ENCODE results near the gene PDK1. TPM values are rescaled to one million over a fixed set of nuclear protein-coding genes. Genes with fewer than 3 reads are reported as not detected.
"Not testable (repeated sequence)": the region's sequence is repeated elsewhere in the genome, so short reads cannot be mapped to it uniquely, and the experiment has no call there.

The PDK1 gene
- 10 to 100 TPM; 17.9 to 28.3 TPM for total RNA-seq
- long read RNA-seq, donor 1, partial matches to known transcripts = 1 of 3 reads
- long read RNA-seq, donor 1, other reads (novel, unspliced or antisense) = 2 of 3 reads
- long read RNA-seq, donor 2, partial matches to known transcripts = 1 of 6 reads
- long read RNA-seq, donor 2, other reads (novel, unspliced or antisense) = 5 of 6 reads

GRCh38 chr2:172555522-172556283 is at the start of gene PDK1:
TSS of gene PDK1 (plus strand) at chr2:172556090. CDS start at chr2:172556151, 61 bp downstream.
- intact Hi-C loops (cut with DNase I) = no loop called here

GRCh38 chr2:172507199-172507598 is 48.7 kb upstream of the PDK1 start:
- intact Hi-C loops (cut with DNase I) = no loop called here
- no peak for DNase-seq (ENCODE audit: low spot score)

More at GRCh38 chr2:172555522-172556283, at the start of gene PDK1:
- DNase-seq (ENCODE audit: low spot score) = peak; percentile 97

GRCh38 chr2:172510088-172510487 is 45.8 kb upstream of the PDK1 start:
- intact Hi-C loops (cut with DNase I) = no loop called here
- DNase-seq (ENCODE audit: low spot score) = no peak

- DNase-seq (ENCODE audit: low spot score) = no peak
- intact Hi-C loops (cut with DNase I) = no loop called here
These were observed 45.3 kb upstream of the PDK1 start for GRCh38 chr2:172510548-172510947.

- intact Hi-C loops (cut with DNase I) = no loop called here
These were observed 42.9 kb upstream of the PDK1 start for GRCh38 chr2:172512810-172513523.

GRCh38 chr2:172513524-172513900 is 42.4 kb upstream of the PDK1 start:
- intact Hi-C loops (cut with DNase I) = no loop called here
- no peak for DNase-seq (ENCODE audit: low spot score)

More at GRCh38 chr2:172512810-172513523, 42.9 kb upstream of the PDK1 start:
- DNase-seq (ENCODE audit: low spot score) = no peak

GRCh38 chr2:172513935-172514586 is 41.8 kb upstream of the PDK1 start:
- no peak for DNase-seq (ENCODE audit: low spot score)
- intact Hi-C loops (cut with DNase I) = no loop called here

GRCh38 chr2:172516299-172516698 is 39.6 kb upstream of the PDK1 start:
- intact Hi-C loops (cut with DNase I) = no loop called here
- no peak for DNase-seq (ENCODE audit: low spot score)

- DNase-seq (ENCODE audit: low spot score) = no peak
- intact Hi-C loops (cut with DNase I) = no loop called here
These were observed 36.9 kb upstream of the PDK1 start for GRCh38 chr2:172518995-172519394.

GRCh38 chr2:172525601-172526000 is 30.3 kb upstream of the PDK1 start:
- intact Hi-C loops (cut with DNase I) = no loop called here
- no peak for DNase-seq (ENCODE audit: low spot score)

- intact Hi-C loops (cut with DNase I) = no loop called here
- no peak for DNase-seq (ENCODE audit: low spot score)
These were observed 24.6 kb upstream of the PDK1 start for GRCh38 chr2:172531309-172531708.

- intact Hi-C loops (cut with DNase I) = not testable (repeated sequence)
These were observed 23.4 kb upstream of the PDK1 start for GRCh38 chr2:172532461-172532860.

GRCh38 chr2:172533687-172534086 is 22.2 kb upstream of the PDK1 start:
- intact Hi-C loops (cut with DNase I) = no loop called here
- no peak for DNase-seq (ENCODE audit: low spot score)

More at GRCh38 chr2:172532461-172532860, 23.4 kb upstream of the PDK1 start:
- DNase-seq (ENCODE audit: low spot score) = not testable (repeated sequence)

GRCh38 chr2:172535119-172535518 is 20.8 kb upstream of the PDK1 start:
- DNase-seq (ENCODE audit: low spot score) = no peak
- intact Hi-C loops (cut with DNase I) = no loop called here

GRCh38 chr2:172537851-172538250 is 18.0 kb upstream of the PDK1 start:
- intact Hi-C loops (cut with DNase I) = not testable (repeated sequence)

GRCh38 chr2:172539767-172540166 is 16.1 kb upstream of the PDK1 start:
- DNase-seq (ENCODE audit: low spot score) = no peak
- intact Hi-C loops (cut with DNase I) = no loop called here

More at GRCh38 chr2:172537851-172538250, 18.0 kb upstream of the PDK1 start:
- DNase-seq (ENCODE audit: low spot score) = not testable (repeated sequence)

- DNase-seq (ENCODE audit: low spot score) = no peak
- intact Hi-C loops (cut with DNase I) = no loop called here
These were observed 15.5 kb upstream of the PDK1 start for GRCh38 chr2:172540421-172540820.

GRCh38 chr2:172545408-172546075 is 10.3 kb upstream of the PDK1 start:
- intact Hi-C loops (cut with DNase I) = no loop called here

GRCh38 chr2:172549131-172549530 is 6.8 kb upstream of the PDK1 start:
- intact Hi-C loops (cut with DNase I) = no loop called here
- DNase-seq (ENCODE audit: low spot score) = no peak

More at GRCh38 chr2:172545408-172546075, 10.3 kb upstream of the PDK1 start:
- DNase-seq (ENCODE audit: low spot score) = no peak
